Fibroblast of skin of right quadriceps (primary cell): ENCODE measurements around the gene C6orf15.
A peak's percentile ranks its signal among the peaks of the same experiment; 100 is the strongest.

Source experiments
- DNase-seq: peaks from one replicate; pipeline ENCODE4 v3.0.0-alpha.2; 2013

The C6orf15 gene

GRCh38 chr6:31129130-31129529, 16.8 kb upstream of the C6orf15 start:
- DNase-seq: no peak

- DNase-seq: peak; percentile 20
Observed at GRCh38 chr6:31128093-31128676, 15.8 kb upstream of the C6orf15 start.

DNA sequence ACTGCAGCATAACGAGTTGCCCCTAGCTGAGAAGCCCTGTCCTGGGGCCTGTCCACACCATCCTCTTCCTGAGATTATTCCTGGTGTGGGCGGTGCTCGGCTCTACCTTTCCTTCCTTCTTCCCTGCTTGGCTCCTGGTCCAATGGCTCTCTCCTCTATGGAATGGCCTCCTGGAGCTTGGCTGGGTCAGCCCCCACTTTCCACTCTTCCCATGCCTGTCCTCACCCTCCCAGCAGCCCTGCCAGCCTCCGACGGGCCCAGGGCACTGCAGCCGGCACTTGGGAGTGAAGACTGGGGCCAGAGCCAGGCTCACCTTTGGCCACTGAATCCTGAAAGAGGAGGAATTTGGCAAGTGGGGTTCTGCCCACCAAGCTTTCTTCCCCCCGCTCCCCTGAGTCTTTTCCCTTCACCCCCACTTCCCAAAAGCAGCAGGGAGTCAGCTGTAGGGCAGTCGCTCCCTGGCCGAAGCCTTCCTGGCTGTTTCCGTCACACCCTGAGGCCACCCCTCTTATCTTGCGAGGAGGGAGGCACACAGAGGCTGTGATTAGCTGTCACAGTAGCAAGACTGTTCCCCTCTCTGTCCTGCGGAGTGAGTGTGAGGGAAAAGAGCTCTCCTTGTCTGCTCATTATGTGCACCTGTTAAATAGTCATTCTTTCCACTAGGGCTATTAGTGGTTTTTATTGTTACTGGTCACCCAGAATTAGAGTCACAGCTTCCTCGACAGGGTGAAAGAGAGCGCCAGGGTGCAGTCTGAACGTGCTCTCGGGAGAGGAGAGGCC, 14.2 kb upstream of the C6orf15 start:
- DNase-seq: no peak

- DNase-seq: peak; percentile 75
Observed at GRCh38 chr6:31125586-31126363, 13.4 kb upstream of the C6orf15 start.

GRCh38 chr6:31125162-31125561, 12.8 kb upstream of the C6orf15 start:
- no peak for DNase-seq

DNA sequence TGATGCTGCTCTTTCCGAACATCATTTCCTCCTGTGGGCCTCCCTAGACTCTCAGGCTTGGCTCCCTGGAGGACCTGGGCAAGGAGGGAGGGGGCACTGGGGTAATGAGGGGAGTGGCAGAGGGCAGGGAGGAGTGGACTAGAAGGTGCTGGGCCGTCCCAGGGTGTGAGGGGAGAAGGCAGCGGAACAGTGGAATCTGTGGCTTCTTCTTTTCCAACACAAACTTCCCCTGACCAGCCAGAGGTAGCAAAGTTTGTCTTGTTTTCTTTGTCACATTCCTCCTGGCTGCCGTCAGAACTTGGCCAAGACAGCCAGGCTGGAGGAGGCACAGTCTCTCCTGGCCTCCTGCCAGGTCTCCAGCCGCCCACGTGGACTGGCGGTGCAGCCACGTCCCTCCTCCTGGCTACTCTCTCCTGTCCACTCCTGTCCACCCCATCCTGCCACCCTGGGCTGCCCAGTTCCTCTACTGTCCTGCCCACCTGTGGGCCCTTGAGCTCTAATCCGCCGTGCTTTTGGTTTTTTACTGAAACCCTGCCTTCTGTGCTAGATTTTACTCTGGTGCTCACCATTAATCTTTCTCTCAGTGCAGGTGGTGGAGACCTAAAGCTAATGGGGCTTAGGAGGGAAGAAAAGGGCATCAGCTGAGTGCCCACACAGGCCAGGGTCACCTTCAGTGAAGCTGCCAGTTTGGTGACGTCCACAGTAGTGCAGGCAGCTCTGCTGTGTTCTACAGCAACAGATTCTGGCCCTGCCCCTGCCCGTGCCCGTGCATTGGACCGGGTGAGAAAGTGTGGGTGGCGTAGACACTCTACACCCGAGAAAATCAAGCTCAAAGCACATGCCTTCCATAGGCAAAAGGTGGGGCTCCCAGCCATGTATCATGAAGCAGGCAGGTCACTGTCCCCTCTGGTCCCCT, 10.7 kb upstream of the C6orf15 start:
- peak; percentile 53 for DNase-seq

GRCh38 chr6:31121131-31121790, 8.9 kb upstream of the C6orf15 start:
- DNase-seq: no peak

DNA sequence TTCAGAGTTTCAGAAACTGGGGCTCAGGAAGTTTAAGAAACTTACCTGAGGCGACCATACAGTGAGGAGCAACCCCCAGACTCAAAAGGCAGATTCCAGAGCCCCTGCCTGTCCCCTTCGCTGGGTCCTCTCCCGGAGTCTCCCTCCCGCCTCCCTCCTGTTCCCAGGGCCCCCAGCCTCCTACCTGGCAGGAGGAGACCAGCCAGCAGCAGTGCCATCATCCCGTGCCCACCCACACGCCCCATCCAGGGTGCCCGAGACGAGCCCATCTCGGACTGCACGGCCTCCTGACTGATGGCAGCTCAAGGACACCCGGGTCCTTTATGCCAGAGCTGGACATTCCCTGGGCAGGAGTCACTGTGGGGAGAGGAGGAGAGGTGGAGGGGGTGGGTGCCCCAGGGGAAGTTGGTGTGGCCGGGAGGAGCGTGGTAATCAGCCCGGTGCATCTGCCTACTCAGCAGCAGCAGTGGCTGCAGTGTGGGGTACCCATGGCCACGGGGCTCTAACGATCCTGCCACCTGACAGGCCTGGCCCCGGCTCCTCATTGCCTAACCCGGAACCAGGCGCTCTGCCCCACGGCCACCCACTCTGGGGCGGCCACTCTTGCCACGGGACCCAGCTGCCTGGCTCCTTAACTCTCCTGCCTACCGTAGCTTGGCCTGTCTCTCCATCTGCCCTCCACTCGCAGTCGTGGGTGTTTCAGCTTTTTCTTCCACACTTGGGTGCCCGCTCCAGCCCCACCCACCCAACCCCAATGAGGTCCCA, 8.0 kb upstream of the C6orf15 start, which contains the start of gene CDSN:
Gene CDSN (minus strand): TSS at position 296 of the 765 bp plus-strand sequence. CDS start 27 bp downstream, at position 269.
- no peak for DNase-seq

DNA sequence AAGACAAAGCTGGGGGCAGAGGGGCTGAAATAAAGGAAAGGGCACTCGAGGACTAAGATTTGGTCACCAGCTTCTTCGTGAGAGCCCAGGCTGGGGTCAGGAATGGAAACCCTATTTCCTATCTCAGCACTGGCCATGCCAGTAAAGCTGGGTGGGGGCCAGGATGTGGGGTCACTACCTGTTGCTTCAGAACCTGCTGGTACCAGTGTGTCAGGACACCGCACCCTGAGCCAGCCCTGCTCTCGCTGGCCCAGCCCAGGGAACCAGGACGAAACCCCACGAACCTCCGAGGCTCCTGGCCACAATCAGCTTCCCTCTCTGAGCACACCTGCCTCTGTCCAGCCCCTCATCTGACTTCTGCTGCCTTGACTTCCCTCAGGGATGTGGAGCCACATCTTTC, 5.8 kb upstream of the C6orf15 start:
- no peak for DNase-seq

DNA sequence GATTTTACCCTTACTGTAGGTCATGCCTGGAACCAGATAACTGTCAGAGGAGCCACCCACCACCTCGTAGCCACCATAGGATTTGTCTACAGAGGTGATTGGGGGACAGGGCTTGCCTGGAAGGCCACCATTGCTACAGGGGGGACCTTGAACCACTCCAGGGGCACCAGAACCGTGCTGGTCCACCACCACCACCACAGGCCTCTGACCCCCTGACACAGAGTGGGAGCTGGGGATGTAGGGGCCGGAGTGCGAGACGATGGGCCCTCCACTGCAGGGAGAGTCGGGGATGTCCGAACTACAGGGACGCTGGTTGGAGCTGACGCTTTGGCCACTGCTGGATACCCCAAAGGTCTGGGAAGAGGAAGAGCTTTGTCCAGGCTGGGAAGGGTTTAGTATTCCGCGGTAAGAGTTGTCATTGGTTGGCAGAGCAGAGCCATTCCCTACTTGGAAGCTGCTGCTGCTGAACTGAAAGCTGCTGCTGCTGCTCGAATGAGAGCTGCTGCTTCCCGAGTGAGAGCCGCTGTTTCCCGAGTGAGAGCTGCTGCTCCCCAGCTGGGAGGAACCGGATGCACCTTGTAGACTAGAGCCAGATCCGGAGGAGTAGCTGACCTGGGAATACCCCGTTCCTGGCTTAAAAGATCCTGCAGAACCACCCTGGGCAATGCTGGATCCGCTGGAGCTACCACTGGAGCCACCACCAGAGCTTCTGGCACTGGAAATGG, 4.4 kb upstream of the C6orf15 start:
- no peak for DNase-seq

GRCh38 chr6:31115941-31116560, 3.7 kb upstream of the C6orf15 start:
- DNase-seq: no peak

DNA sequence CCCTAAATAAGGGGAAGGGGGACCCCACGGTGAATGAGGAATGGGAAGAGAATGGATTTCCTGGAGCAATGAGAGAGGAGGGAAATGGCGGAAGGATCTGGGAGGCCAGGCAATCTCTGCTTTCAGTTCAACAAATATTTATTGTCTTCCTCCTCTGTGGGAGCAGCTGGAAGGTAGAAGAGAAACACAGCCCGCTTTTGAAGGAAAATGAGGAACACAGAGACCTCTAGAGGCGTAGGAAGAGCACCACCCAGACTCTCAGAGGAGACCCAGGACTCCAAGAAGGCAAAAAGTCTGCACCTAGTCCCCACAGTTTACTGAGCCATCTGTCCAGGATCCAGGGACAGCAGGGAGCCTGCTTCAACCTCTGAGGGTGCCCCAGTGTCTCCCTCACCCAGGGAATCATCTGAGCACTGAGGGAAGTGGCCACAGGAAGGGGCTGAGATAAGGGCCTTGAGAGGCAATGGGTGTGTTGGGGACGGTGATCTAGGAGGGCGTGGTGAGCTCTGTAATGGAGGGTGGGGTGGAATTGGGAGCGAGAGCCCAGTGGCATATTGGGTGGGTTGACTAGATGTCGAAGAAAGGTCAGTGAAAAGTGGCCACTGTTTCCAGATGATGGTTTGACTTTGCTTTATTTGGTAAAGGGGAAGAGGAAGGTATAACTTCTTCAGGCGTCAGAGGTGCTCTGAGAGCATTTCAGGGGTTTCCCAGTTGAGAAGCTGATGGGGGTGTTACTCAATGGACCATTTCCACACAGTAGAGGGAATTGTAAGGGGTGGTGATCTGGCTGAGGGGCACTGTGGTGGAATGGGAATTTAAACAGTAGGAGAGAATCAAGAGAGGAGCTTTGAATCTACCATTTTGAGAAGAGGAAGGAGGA, 2.8 kb upstream of the C6orf15 start:
- peak; percentile 72 for DNase-seq

- DNase-seq: peak; percentile 96
Observed at GRCh38 chr6:31114541-31114878, 2.1 kb upstream of the C6orf15 start, which contains the start of gene PSORS1C1. TSS of gene PSORS1C1 (plus strand) at chr6:31114800. CDS start at chr6:31129633, 14,833 bp downstream.

DNA sequence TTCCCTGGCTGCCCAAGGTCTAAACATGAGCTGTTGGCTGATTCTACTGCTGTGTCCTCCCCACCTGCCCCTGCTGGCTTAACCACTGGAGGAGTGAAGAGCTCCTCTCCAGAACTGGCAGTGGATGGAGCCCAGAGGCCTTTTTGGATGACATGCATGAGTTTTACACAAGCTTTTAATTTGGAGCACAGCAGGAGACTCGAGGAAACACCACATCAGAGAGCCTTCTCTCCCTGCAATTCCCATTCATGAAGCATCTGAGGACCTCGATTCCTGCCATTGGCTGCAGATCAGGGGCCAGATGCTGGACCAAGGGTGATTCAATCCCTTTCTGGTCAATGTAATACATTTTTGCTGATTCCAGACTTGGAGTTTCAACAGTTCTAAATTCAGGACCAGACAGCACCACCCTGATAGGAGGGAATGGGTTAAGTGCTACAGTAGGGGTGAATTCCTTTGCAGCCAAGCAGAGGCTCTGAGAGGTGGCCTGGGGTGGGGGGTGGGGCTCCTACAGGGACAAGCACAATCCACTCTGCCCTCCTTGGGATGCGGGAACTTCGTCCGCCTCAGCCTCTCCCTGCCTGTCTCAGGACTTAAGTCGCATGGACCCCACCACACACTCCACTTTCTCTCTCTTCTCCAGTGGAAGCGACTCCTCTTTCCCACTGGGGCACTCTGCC, 1.6 kb upstream of the C6orf15 start:
- DNase-seq: peak; percentile 89

GRCh38 chr6:31111712-31112111, 663 bp downstream of the C6orf15 start:
- no peak for DNase-seq

DNA sequence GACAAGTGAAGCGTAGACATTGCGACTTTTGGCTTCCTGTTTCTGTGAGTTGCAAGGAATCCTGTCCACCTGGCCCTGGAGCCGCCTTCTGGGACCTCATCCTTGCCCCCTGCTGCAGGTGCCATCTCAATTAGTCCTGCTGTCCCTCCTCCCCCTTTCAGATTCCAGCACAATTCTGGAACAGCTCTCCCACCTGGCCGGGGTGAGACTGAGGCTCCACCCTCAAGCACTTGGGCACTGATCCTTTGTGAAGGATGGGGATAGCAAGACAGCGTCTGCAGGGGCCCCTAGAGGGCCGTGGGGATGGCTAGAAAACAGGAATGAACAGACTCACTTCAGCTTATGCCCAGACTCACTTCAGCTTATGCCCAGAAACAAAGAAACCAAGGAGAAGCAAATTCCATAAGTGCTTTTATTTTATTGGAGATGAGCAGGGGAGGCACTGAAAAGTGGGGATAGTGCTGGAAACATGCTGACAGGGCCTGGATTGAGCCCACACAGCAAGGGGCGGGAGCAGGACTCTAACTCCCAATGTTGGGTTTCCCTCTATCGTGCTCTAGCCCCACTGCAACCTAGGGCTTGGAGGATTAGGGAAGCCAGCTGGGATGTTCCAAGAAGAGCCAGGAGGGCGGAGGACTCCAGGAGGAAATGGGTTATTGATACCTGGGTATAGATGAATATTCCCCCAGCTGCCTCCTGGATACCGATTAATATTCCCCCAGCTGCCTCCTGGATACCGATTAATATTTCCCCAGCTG, 1.4 kb downstream of the C6orf15 start:
- no peak for DNase-seq

GRCh38 chr6:31107052-31107451, 5.3 kb downstream of the C6orf15 start:
- no peak for DNase-seq

GRCh38 chr6:31103136-31103535, 9.2 kb downstream of the C6orf15 start:
- no peak for DNase-seq
